ENCODE results near the gene PLCB4. TPM values are rescaled to one million over a fixed set of nuclear protein-coding genes. Genes with fewer than 3 reads are reported as not detected.

Gene PLCB4
- polyA plus RNA-seq, 1 donor (not counting 4 experiments of a cell fraction or from before 2014, with no cell fraction given): 4.1 TPM

DNA sequence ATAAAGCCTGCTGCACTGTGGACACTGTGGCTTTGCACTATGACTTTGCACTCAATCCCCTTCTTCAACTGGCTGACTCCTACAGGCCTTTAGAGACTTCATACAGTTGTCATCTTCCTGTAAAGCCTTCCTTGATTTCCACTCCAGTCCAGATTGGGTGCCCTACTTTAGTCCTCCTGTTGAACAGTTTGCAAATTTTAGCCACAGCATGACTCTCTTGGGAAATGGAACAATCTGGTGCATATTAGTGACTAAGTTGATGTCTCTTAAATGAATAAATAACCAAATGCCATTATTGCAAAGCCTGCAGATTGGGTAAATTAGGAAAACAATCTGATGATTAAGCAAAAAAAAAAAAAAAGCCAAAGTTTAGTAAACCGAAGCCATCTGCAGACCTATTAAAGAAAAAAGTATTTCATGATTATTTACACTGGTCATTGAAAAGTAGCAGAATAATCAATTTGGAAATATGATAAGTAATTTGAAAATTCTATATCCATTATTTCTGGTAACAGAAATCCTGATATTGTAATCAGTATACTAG is 12.6 kb downstream of the PLCB4 start:
- TF ChIP-seq, protein P1, sequence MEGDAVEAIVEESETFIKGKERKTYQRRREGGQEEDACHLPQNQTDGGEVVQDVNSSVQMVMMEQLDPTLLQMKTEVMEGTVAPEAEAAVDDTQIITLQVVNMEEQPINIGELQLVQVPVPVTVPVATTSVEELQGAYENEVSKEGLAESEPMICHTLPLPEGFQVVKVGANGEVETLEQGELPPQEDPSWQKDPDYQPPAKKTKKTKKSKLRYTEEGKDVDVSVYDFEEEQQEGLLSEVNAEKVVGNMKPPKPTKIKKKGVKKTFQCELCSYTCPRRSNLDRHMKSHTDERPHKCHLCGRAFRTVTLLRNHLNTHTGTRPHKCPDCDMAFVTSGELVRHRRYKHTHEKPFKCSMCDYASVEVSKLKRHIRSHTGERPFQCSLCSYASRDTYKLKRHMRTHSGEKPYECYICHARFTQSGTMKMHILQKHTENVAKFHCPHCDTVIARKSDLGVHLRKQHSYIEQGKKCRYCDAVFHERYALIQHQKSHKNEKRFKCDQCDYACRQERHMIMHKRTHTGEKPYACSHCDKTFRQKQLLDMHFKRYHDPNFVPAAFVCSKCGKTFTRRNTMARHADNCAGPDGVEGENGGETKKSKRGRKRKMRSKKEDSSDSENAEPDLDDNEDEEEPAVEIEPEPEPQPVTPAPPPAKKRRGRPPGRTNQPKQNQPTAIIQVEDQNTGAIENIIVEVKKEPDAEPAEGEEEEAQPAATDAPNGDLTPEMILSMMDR (optimal IDR thresholded peaks at IDR 0.05 in 1 of 3, IDR thresholded peaks at IDR 0.05 in 1 of 3, conservative IDR thresholded peaks at IDR 0.05 in 1 of 3; ENCODE audit: extremely low read depth in 1 of 3, insufficient read depth in 2 of 3, low read length in 3 of 3): no peak
- Histone ChIP-seq H3K4me3 (ENCODE audit: control insufficient read depth in 2 of 3, extremely low read depth in 1 of 3, insufficient read depth in 2 of 3, low read depth in 1 of 3, low read length in 3 of 3) (no peak overlapping the region), H4K20me1 (ENCODE audit: control insufficient read depth, extremely low read depth, insufficient read depth, low read length) (no peaks in the 10 kb centered on the region), H3K27ac (ENCODE audit: control insufficient read depth, insufficient read depth, low read length) (no peak overlapping the region), H2AFZ (ENCODE audit: control insufficient read depth, low read length) (no peak overlapping the region), H3K9me3 (ENCODE audit: control insufficient read depth, low read depth, low read length) (no peaks in the 10 kb centered on the region), H3K9ac (ENCODE audit: control insufficient read depth, extremely low read depth, insufficient read depth, low read length) (no peak overlapping the region), H3K79me2 (ENCODE audit: control insufficient read depth, insufficient read depth, low read length) (no peaks in the 10 kb centered on the region), H3K27me3 (ENCODE audit: control insufficient read depth, extremely low read depth, insufficient read depth, low read length) (no peaks in the 10 kb centered on the region), H3K4me2 (ENCODE audit: control insufficient read depth, extremely low read depth, insufficient read depth, low read depth, low read length) (no peak overlapping the region), H3K4me1 (ENCODE audit: control insufficient read depth, extremely low read depth, insufficient read depth, low read length) (no peaks in the 10 kb centered on the region), H3K36me3 (ENCODE audit: control insufficient read depth in 2 of 2, extremely low read depth in 1 of 2, insufficient read depth in 2 of 2, low read length in 2 of 2) (no peaks in the 10 kb centered on the region), H3K9me1 (ENCODE audit: control insufficient read depth, extremely low read depth, insufficient read depth, low read length) (no peaks in the 10 kb centered on the region)
- no peak for DNase-seq (ENCODE audit: low read depth, low spot score)
- no peak for FAIRE-seq
- dilution Hi-C loops (cut with MboI; ENCODE audit: extremely low pct_ligation_motif_present, low sequenced_read_pairs): no loop called here

GRCh38 chr20:9082741-9083140 is 13.9 kb downstream of the PLCB4 start:
- dilution Hi-C loops (cut with MboI; ENCODE audit: extremely low pct_ligation_motif_present, low sequenced_read_pairs): no loop called here
- TF ChIP-seq EZH2 (IDR thresholded peaks at IDR 0.05; ENCODE audit: low read length): no peak
- TF ChIP-seq, protein P1 (optimal IDR thresholded peaks at IDR 0.05 in 1 of 3, IDR thresholded peaks at IDR 0.05 in 1 of 3, conservative IDR thresholded peaks at IDR 0.05 in 1 of 3; ENCODE audit: extremely low read depth in 1 of 3, insufficient read depth in 2 of 3, low read length in 3 of 3): no peak
- Histone ChIP-seq H3K9me3 (ENCODE audit: control insufficient read depth, low read depth, low read length) (no peaks in the 10 kb centered on the region), H3K4me2 (ENCODE audit: control insufficient read depth, extremely low read depth, insufficient read depth, low read depth, low read length) (no peak overlapping the region), H3K9ac (ENCODE audit: control insufficient read depth, extremely low read depth, insufficient read depth, low read length) (no peak overlapping the region), H3K4me3 (ENCODE audit: control insufficient read depth in 2 of 3, extremely low read depth in 1 of 3, insufficient read depth in 2 of 3, low read depth in 1 of 3, low read length in 3 of 3) (no peak overlapping the region), H2AFZ (ENCODE audit: control insufficient read depth, low read length) (no peak overlapping the region), H3K36me3 (ENCODE audit: control insufficient read depth in 2 of 2, extremely low read depth in 1 of 2, insufficient read depth in 2 of 2, low read length in 2 of 2) (no peaks in the 10 kb centered on the region), H3K27me3 (ENCODE audit: control insufficient read depth, extremely low read depth, insufficient read depth, low read length) (no peaks in the 10 kb centered on the region), H3K9me1 (ENCODE audit: control insufficient read depth, extremely low read depth, insufficient read depth, low read length) (no peaks in the 10 kb centered on the region), H3K79me2 (ENCODE audit: control insufficient read depth, insufficient read depth, low read length) (no peaks in the 10 kb centered on the region), H3K27ac (ENCODE audit: control insufficient read depth, insufficient read depth, low read length) (no peak overlapping the region), H4K20me1 (ENCODE audit: control insufficient read depth, extremely low read depth, insufficient read depth, low read length) (no peaks in the 10 kb centered on the region), H3K4me1 (ENCODE audit: control insufficient read depth, extremely low read depth, insufficient read depth, low read length) (no peaks in the 10 kb centered on the region)
- no peak for DNase-seq (ENCODE audit: low read depth, low spot score)
- no peak for FAIRE-seq
